DOHH2 (cell line): ENCODE results near the gene ATP11A.

ENCODE experiments used
- H3F3A ChIP-seq: fragments of 200-600 bp; sonication (generic), shearing (Covaris generic); 2 replicates; pipeline ENCODE4 v1.6.0; 2016; ENCODE audit warnings: antibody characterized with exemption, mild to moderate bottlenecking; ENCODE audit not compliant: control insufficient read depth, insufficient read depth
- H3K27ac ChIP-seq: fragments of 200-600 bp; sonication (generic); 2 replicates; pipeline ENCODE4 v1.5.1; 2014; ENCODE audit warnings: low read depth, mild to moderate bottlenecking, low read length, moderate library complexity
- H3K27me3 ChIP-seq: fragments of 200-600 bp; sonication (generic); 2 replicates; pipeline ENCODE4 v1.6.1; 2014; ENCODE audit warnings: mild to moderate bottlenecking, low read length, mixed read lengths; ENCODE audit not compliant: control insufficient read depth
- H3K36me3 ChIP-seq: fragments of 200-600 bp; sonication (generic); 2 replicates; pipeline ENCODE4 v1.6.1; 2014; ENCODE audit warnings: mild to moderate bottlenecking, low read length, moderate library complexity, mixed read lengths; ENCODE audit not compliant: control insufficient read depth
- H3K4me1 ChIP-seq: fragments of 200-600 bp; sonication (generic); 2 replicates; pipeline ENCODE4 v1.6.1; 2014; ENCODE audit warnings: mild to moderate bottlenecking, low read length, mixed read lengths; ENCODE audit not compliant: control insufficient read depth
- H3K4me2 ChIP-seq: fragments of 200-600 bp; sonication (generic); 2 replicates; pipeline ENCODE4 v1.6.0; 2014; ENCODE audit warnings: mild to moderate bottlenecking, low read length, moderate library complexity
- H3K4me3 ChIP-seq: fragments of 200-600 bp; sonication (generic); 2 replicates; pipeline ENCODE4 v1.5.1; 2014; ENCODE audit warnings: mild to moderate bottlenecking, low read length, mixed read lengths
- H3K79me2 ChIP-seq: fragments of 200-600 bp; sonication (generic); 2 replicates; pipeline ENCODE4 v1.6.1; 2014; ENCODE audit warnings: mild to moderate bottlenecking, low read length, mixed read lengths; ENCODE audit not compliant: control insufficient read depth
- H3K9me2 ChIP-seq: fragments of 200-600 bp; sonication (generic); replicated peaks from 2 replicates; pipeline ENCODE4 v1.6.1; 2014; ENCODE audit warnings: mild to moderate bottlenecking, low read length, mixed read lengths; ENCODE audit not compliant: control insufficient read depth
- H3K9me3 ChIP-seq: fragments of 200-600 bp; sonication (generic); 2 replicates; pipeline ENCODE4 v1.6.1; 2014; ENCODE audit warnings: antibody characterized with exemption, low read length, mixed read lengths; ENCODE audit not compliant: control insufficient read depth, insufficient read depth
- H4K20me1 ChIP-seq: fragments of 200-600 bp; sonication (generic); 2 replicates; pipeline ENCODE4 v1.6.0; 2014; ENCODE audit warnings: low read depth, mild to moderate bottlenecking, antibody characterized with exemption, low read length, moderate library complexity; ENCODE audit not compliant: control insufficient read depth, insufficient read depth
- EZH2phosphoT487 ChIP-seq: fragments of 200-600 bp; sonication (generic); IDR thresholded peaks from 2 replicates; pipeline ENCODE4 v1.6.1; 2017; ENCODE audit warnings: borderline replicate concordance, mild to moderate bottlenecking, antibody characterized with exemption, low read length, moderate library complexity, mixed read lengths
- TF ChIP-seq, protein P1 (sequence below): fragments of 200-600 bp; sonication (generic); IDR thresholded peaks from one replicate; pipeline ENCODE4 v1.5.1; 2014; ENCODE audit warnings: antibody characterized with exemption, mild to moderate bottlenecking, low read depth, low read length; ENCODE audit not compliant: poor library complexity, severe bottlenecking

ATP11A gene

DNA sequence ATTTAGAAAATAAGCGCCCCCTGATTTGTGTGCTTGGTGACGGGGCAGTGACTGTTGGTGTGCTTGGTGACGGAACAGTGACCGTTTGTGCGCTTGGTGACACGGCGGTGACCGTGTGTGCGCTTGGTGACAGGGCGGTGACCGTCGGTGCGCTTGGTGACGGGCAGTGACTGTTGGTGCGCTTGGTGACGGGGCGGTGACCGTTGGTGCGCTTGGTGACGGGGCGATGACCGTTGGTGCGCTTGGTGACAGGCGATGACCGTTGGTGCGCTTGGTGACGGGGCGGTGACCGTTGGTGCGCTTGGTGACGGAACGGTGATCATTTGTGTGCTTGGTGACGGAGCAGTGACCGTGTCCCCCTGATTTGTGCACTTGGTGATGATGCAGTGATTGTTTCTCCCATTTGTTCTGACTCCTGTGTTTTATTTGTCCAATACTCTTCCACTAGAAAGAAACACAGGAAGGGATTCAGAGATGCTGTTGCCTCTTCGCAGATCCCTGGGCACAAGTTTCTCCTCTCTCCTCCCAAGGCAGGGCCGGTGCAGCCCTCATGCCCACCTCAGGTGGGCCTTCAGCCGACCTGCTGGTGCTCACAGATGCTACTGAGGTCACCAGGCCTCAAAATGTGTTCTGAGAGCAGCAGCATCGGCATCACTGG is 128.3 kb downstream of the ATP11A start:
- Histone ChIP-seq H3K27ac (no peak overlapping the region), H3K9me3 (no peaks in the 10 kb centered on the region), H3K4me3 (no peak overlapping the region), H4K20me1 (no peaks in the 10 kb centered on the region), H3K27me3 (no peaks in the 10 kb centered on the region), H3F3A (no peaks in the 10 kb centered on the region), H3K36me3 (peaks cover 16% of the 10 kb centered on the region), H3K79me2 (no peaks in the 10 kb centered on the region), H3K9me2 (no peaks in the 10 kb centered on the region), H3K4me1 (no peaks in the 10 kb centered on the region), H3K4me2 (no peak overlapping the region)
- no peak for TF ChIP-seq EZH2phosphoT487
- TF ChIP-seq, protein P1, sequence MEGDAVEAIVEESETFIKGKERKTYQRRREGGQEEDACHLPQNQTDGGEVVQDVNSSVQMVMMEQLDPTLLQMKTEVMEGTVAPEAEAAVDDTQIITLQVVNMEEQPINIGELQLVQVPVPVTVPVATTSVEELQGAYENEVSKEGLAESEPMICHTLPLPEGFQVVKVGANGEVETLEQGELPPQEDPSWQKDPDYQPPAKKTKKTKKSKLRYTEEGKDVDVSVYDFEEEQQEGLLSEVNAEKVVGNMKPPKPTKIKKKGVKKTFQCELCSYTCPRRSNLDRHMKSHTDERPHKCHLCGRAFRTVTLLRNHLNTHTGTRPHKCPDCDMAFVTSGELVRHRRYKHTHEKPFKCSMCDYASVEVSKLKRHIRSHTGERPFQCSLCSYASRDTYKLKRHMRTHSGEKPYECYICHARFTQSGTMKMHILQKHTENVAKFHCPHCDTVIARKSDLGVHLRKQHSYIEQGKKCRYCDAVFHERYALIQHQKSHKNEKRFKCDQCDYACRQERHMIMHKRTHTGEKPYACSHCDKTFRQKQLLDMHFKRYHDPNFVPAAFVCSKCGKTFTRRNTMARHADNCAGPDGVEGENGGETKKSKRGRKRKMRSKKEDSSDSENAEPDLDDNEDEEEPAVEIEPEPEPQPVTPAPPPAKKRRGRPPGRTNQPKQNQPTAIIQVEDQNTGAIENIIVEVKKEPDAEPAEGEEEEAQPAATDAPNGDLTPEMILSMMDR = no peak

DNA sequence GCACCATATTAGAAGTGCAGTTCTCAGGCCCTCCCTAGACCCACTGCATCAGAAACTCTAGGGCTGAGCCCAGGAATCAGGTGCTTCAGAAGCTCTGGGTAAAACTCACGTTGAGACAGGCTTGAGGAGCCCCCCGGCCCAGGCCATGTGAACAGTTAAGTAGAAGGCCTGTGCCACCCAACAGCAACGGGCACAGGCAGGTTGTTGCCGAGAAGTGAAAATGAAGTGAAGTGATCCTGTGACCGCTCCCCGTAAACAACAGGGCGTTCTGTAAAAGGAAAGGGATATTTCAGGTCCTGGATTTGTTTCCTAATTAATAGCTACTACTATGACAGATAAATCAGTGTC is 128.8 kb downstream of the ATP11A start:
- no peaks in the 10 kb centered on the region for H3K27me3 ChIP-seq
- no peak overlapping the region for H3K4me3 ChIP-seq
- no peaks in the 10 kb centered on the region for H3K9me2 ChIP-seq
- H3K9me3 ChIP-seq = no peaks in the 10 kb centered on the region
- TF ChIP-seq, protein P1 = no peak
- TF ChIP-seq EZH2phosphoT487 = no peak
- H3K79me2 ChIP-seq = no peaks in the 10 kb centered on the region
- no peaks in the 10 kb centered on the region for H3F3A ChIP-seq
- no peaks in the 10 kb centered on the region for H3K4me1 ChIP-seq
- H3K27ac ChIP-seq = no peak overlapping the region
- H3K36me3 ChIP-seq = peaks cover 16% of the 10 kb centered on the region
- H3K4me2 ChIP-seq = no peak overlapping the region
- no peaks in the 10 kb centered on the region for H4K20me1 ChIP-seq

DNA sequence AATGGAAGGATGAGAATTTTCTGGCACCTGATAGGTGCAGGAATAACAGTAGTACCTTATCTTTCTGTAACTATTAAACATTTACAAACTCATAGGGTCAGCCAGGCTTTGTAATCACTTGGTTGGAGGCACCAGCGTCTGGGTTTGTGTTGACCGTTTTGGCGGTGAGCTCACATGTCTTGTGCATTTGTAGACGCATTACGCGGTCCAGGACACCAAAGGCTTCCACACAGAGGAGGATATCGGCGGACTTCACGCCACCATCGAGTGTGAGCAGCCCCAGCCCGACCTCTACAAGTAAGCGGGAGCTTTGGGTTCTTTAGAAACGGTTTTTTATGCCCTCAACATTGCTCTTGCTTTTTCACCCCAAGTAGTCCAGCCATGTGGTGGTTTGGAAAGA is 129.3 kb downstream of the ATP11A start:
- Histone ChIP-seq H3K4me2 (no peak overlapping the region), H3K27ac (no peak overlapping the region), H3K4me3 (no peak overlapping the region), H3F3A (no peaks in the 10 kb centered on the region), H3K27me3 (no peaks in the 10 kb centered on the region), H3K9me2 (no peaks in the 10 kb centered on the region), H3K4me1 (no peaks in the 10 kb centered on the region), H4K20me1 (no peaks in the 10 kb centered on the region), H3K79me2 (no peaks in the 10 kb centered on the region), H3K36me3 (peaks cover 20% of the 10 kb centered on the region), H3K9me3 (no peaks in the 10 kb centered on the region)
- TF ChIP-seq, protein P1 = no peak
- no peak for TF ChIP-seq EZH2phosphoT487
